HG03439 (cell line): Measurements from ENCODE around the gene WNT7A.
"Not testable (repeated sequence)": the region's sequence is repeated elsewhere in the genome, so short reads cannot be mapped to it uniquely, and the experiment has no call there.

Experiments
- ATAC-seq: cut with Tn5 transposase; IDR thresholded peaks from one replicate; pipeline ENCODE4 v1.9.1; 2021; ENCODE audit warnings: mild to moderate bottlenecking, moderate library complexity; ENCODE audit not compliant: unreplicated experiment

The WNT7A gene

GRCh38 chr3:13879946-13880810 is at the start of gene WNT7A:
WNT7A (minus strand) TSS chr3:13880071; CDS start chr3:13879816, 255 bp downstream.
- ATAC-seq = no peak

GRCh38 chr3:13928741-13929140 is 48.9 kb upstream of the WNT7A start:
- not testable (repeated sequence) for ATAC-seq

DNA sequence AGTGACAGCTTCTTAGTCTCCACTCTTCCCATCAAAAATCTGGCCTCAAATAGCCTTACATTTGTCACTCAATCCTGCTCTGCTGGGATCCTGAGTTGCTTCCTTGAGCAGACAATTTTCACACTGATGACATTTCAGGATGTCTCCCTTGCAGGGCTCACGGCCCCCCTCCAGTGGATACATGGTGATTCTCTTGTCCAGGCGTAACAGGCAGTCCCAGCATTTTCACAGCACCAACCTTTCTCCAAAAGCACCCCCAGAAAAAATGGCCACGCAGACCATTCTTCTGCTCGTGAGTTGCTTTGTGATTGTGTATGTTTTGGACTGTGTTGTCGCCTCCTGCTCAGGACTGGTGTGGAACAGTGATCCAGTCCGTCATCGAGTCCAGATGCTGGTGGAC is 47.4 kb upstream of the WNT7A start:
- no peak for ATAC-seq

GRCh38 chr3:13916375-13916774 is 36.5 kb upstream of the WNT7A start:
- ATAC-seq = no peak

GRCh38 chr3:13902648-13903238 is 22.9 kb upstream of the WNT7A start:
- ATAC-seq = no peak

GRCh38 chr3:13901935-13902584 is 22.2 kb upstream of the WNT7A start:
- ATAC-seq = no peak

- ATAC-seq = no peak
Observed at GRCh38 chr3:13898346-13898745, 18.5 kb upstream of the WNT7A start.

DNA sequence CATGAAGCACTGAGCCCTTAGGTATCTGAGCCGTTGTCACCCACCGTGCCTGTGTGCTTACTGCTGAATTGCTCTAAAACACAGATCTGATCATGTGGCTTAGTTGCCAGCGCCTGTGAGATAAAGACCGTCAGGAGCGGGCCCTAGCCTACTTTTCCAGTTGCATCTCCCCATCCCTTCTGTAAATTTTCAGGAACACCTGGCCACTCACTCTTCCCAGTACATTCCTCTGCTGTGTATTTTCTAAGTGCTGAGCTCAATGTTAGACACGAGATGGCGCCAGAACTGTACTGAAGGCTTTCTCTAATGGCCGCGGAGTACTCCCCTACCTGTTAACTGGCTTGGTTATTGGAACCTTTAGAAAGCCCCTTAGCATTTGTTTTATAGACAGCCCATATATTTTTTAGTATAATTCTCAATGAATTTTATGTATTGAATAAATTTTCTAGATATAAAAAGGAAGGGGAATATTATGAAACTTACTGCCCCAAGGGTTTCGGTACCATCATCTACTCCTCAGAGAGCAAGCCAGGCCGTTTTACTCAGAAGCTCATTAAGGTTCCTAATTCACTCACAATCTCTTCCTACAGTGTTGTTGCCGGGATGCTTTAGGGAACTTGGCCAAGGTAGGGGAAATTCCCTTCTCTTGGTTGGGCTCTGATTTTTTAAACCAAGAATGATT is 16.7 kb upstream of the WNT7A start:
- ATAC-seq = peak; percentile 48

- peak; percentile 95 for ATAC-seq
Observed at GRCh38 chr3:13895155-13896105, 15.6 kb upstream of the WNT7A start.

GRCh38 chr3:13894807-13895154 is 14.9 kb upstream of the WNT7A start:
- ATAC-seq = no peak

DNA sequence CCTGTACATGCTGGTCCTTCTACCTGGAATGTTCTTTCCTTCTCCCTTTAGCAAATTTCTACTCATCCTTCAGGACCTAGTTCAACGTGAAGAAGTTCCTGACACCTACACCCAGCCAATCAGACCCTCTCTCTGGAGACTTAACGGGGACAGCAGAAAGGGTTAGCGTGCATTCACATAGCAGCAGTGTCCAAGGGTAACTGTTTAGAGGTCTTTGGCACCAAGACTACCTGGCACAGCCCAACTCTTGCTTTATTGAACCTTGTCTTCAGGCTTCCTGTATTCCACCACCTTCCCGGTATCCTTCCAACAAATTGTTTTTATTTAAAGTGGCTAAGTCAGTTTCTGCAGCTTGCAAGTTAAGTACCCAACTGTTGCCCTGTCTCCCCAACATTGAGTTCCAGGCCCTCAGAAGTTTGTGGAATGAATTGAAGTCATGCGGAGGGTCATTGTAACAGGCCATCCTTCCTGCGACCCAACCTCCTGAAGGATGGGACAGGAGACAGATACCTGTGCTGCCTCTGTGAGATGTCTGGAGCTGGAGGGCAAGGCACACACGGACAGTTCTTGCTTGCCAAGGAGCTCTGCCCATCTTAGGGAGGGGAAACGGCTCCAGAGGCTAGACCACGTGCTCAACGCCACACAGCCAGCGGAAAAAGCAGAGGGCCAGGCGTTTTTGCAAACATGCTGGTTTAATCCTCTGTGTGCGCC is 14.4 kb upstream of the WNT7A start:
- no peak for ATAC-seq

DNA sequence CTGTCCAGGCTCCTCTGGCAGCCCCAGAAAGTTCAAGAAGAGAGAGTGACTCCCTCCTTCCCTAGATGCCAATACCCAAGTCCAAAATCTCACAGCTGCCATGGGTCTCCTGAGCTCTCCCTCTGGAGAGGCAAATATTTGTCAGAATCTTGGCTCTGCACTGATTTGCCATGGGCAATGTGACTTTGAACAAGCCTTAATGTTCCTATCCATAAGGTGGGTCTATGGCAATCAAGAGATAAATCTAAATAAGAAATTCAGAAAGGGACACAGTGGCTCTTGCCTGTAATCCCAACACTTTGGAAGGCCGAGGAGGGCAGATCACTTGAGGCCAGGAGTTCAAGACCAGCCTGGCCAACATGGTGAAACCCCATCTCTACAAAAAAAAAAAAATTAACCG is 12.4 kb upstream of the WNT7A start:
- ATAC-seq = no peak

DNA sequence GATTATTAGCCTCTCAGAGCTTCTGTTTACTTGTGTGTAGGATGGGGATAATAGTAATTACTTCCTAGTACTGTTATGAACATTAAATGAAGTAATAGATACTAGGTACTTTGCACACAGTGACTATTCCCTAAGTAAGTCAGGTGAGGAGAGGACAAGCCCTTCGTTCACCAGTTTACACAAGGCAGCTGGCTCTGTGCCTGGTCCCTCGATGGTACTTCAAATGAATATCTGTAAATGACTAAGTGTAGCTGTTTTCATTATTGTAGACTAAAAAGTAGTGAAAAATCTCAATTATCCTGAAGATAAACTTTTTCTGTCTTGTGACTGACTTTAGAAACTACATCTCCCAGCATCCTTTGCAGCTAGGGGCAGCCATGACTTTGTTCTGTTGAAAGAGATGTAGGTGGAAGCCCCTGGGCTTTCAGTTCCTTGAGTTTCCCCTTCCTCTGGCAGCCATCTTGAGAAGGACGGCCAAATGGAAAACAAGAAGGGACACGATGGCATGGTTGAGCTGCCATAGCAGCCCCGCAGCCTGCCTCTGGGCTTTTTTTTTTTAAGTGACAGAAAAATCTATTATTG is 11.7 kb upstream of the WNT7A start:
- no peak for ATAC-seq

- ATAC-seq = no peak
Observed at GRCh38 chr3:13891017-13891392, 11.1 kb upstream of the WNT7A start.

- no peak for ATAC-seq
Observed at GRCh38 chr3:13890377-13891016, 10.6 kb upstream of the WNT7A start.

DNA sequence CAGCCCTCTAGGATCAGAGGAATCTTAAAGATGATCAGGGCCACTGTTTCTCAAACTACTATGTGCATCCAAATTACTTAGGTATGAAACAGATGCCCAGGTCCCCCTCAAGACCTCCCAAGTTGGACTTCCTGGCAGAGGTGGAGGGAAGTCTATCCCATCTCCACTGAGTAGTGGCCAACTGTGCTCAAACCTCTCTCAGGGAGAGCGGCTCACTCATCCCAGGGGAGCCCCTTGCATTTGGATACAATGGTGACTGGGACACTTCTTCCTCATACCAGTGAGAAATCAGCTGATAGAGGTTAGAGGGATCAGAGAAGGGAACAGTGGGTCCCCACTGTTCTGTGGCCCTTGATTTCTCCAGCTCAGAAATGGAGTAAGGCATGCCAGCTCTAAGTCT is 8.7 kb upstream of the WNT7A start:
- no peak for ATAC-seq

- ATAC-seq = no peak
Observed at GRCh38 chr3:13887495-13888300, 7.8 kb upstream of the WNT7A start.

GRCh38 chr3:13886593-13887129 is 6.8 kb upstream of the WNT7A start:
- no peak for ATAC-seq
